ENCODE measurements around the gene NUCB1. TPM values are rescaled to one million over a fixed set of nuclear protein-coding genes. Genes with fewer than 3 reads are reported as not detected.
"Not testable (repeated sequence)": the region's sequence is repeated elsewhere in the genome, so short reads cannot be mapped to it uniquely, and the experiment has no call there.

Gene NUCB1
- total RNA-seq, 1 experiment from 2014 or later = 102 TPM

DNA sequence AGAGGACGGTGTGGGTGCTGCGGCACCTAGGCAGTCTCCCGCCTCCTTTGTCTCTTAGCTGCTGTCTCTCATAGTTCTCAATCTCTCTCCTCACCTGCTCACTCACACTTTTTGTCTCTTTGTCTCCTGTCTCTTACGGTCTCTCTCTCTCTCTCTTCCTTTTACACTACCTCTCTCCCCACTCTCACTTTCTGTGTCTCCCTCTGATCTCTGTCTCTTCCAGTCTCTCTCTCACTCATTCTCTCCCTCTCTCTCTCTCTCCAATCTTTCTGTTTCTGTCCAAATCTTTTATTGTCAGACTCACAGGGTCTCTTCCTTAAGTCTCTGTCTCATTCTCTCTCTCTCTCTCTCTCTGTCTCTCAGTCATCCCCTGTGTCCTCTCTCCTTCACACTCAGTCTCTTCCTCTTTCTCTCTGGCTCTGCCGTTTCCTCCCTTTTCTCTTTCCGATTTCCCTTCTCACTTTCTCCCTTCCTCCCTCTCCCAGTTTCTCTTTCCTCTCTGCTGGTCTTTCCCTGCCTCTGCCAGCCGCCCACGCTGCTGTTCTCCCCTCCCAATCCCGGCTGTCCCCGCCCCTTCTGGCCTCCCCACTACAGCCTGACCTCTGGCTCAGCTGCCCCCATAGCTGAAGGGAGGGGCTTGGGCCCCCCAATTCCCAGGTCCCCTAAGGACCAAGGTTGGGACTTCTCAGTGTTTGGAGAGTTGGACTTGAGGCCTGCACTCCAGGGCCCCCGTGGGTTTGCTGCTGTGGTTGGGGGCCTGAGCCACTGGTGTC lies 31.8 kb upstream of the NUCB1 start, which contains the start of gene PLEKHA4:
Gene PLEKHA4, minus strand, starts transcription at position 504 of the 773 bp plus-strand sequence. CDS start 997 bp downstream, outside the sequence.
- intact Hi-C loops (cut with micrococcal nuclease; ENCODE audit: unreplicated experiment) (no loop called here), in situ Hi-C loops (cut with HindIII; ENCODE audit: low pct_unique_long_range_greater_than_20kb, low sequenced_read_pairs) (no loop called here)
- ChIA-PET CTCF (interaction anchor here (0.7 kb wide), 1 partner anchor 20 kb away, joined by 3 read pairs; no protein-coding TSS in a partner anchor), POLR2A (no interaction called here)
- Histone ChIP-seq H3K36me3 (ENCODE audit: control insufficient read depth, insufficient read depth, low read length) (peaks cover 7% of the 10 kb centered on the region; the same call in 1 of the 2 replicates), H3K27me3 (ENCODE audit: control insufficient read depth, insufficient read depth, low read length) (no peaks in the 10 kb centered on the region), H3K4me1 (ENCODE audit: control insufficient read depth, insufficient read depth, low read length) (peaks cover 12% of the 10 kb centered on the region), H3K4me3 (ENCODE audit: low read depth in 2 of 2, low read length in 2 of 2) (peak within 1 kb of the TSS in 1 of 2 experiments; percentile 9; a peak in 2 of 4 replicates), H3K27ac (ENCODE audit: low read length) (peak within 1 kb of the TSS; percentile 59), H3K9me3 (ENCODE audit: control insufficient read depth, insufficient read depth, low read depth, low read length) (no peaks in the 10 kb centered on the region)
- TSS peak; percentile 97 for BruUV-seq (replicated peaks)
- no peak for DNase-seq (ENCODE audit: low read depth, low spot score)
- TF ChIP-seq TCF7L2 (IDR thresholded peaks at IDR 0.05; ENCODE audit: low read depth, low read length) (no peak), SIN3A (IDR thresholded peaks at IDR 0.05; ENCODE audit: borderline replicate concordance, insufficient read depth, low read depth, low read length) (no peak), POLR2AphosphoS5 (IDR thresholded peaks at IDR 0.05; ENCODE audit: low read depth, low read length) (no peak)
- TF ChIP-seq, protein P1, sequence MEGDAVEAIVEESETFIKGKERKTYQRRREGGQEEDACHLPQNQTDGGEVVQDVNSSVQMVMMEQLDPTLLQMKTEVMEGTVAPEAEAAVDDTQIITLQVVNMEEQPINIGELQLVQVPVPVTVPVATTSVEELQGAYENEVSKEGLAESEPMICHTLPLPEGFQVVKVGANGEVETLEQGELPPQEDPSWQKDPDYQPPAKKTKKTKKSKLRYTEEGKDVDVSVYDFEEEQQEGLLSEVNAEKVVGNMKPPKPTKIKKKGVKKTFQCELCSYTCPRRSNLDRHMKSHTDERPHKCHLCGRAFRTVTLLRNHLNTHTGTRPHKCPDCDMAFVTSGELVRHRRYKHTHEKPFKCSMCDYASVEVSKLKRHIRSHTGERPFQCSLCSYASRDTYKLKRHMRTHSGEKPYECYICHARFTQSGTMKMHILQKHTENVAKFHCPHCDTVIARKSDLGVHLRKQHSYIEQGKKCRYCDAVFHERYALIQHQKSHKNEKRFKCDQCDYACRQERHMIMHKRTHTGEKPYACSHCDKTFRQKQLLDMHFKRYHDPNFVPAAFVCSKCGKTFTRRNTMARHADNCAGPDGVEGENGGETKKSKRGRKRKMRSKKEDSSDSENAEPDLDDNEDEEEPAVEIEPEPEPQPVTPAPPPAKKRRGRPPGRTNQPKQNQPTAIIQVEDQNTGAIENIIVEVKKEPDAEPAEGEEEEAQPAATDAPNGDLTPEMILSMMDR (IDR thresholded peaks at IDR 0.05) = no peak
- TF ChIP-seq, protein P2, sequence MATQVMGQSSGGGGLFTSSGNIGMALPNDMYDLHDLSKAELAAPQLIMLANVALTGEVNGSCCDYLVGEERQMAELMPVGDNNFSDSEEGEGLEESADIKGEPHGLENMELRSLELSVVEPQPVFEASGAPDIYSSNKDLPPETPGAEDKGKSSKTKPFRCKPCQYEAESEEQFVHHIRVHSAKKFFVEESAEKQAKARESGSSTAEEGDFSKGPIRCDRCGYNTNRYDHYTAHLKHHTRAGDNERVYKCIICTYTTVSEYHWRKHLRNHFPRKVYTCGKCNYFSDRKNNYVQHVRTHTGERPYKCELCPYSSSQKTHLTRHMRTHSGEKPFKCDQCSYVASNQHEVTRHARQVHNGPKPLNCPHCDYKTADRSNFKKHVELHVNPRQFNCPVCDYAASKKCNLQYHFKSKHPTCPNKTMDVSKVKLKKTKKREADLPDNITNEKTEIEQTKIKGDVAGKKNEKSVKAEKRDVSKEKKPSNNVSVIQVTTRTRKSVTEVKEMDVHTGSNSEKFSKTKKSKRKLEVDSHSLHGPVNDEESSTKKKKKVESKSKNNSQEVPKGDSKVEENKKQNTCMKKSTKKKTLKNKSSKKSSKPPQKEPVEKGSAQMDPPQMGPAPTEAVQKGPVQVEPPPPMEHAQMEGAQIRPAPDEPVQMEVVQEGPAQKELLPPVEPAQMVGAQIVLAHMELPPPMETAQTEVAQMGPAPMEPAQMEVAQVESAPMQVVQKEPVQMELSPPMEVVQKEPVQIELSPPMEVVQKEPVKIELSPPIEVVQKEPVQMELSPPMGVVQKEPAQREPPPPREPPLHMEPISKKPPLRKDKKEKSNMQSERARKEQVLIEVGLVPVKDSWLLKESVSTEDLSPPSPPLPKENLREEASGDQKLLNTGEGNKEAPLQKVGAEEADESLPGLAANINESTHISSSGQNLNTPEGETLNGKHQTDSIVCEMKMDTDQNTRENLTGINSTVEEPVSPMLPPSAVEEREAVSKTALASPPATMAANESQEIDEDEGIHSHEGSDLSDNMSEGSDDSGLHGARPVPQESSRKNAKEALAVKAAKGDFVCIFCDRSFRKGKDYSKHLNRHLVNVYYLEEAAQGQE (IDR thresholded peaks at IDR 0.05; ENCODE audit: insufficient read depth in 1 of 2, low read depth in 2 of 2, low read length in 1 of 2) = no peak
- no peak for ATAC-seq

DNA sequence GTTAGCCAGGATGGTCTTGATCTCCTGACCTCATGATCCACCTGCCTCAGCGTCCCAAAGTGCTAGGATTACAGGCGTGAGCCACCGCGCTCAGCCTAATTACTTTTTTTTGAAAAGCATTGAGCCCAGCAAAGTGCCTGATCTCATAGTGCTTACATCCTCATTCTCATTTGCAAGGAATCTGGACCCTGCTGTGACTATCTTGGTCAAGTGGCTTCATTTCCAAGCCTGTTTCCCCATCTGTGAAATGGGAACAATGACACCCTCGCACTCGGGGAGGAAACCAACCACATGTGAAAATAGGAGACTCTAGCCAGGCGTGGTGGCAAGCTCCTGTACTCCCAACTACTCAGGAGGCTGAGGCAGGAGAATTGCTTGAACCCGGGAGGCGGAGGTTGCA lies 30.1 kb upstream of the NUCB1 start:
- H3K36me3 ChIP-seq (ENCODE audit: control insufficient read depth, insufficient read depth, low read length) = peaks cover 10% of the 10 kb centered on the region; the same call in 1 of the 2 replicates
- BruUV-seq (replicated peaks) = no TSS peak
- no peak overlapping the region for H3K27ac ChIP-seq (ENCODE audit: low read length)
- no peak overlapping the region for H3K4me3 ChIP-seq (ENCODE audit: low read depth in 2 of 2, low read length in 2 of 2)
- in situ Hi-C loops (cut with HindIII; ENCODE audit: low pct_unique_long_range_greater_than_20kb, low sequenced_read_pairs) = no loop called here
- TF ChIP-seq, protein P1 (IDR thresholded peaks at IDR 0.05) = no peak
- TF ChIP-seq SIN3A (IDR thresholded peaks at IDR 0.05; ENCODE audit: borderline replicate concordance, insufficient read depth, low read depth, low read length) (no peak), TCF7L2 (IDR thresholded peaks at IDR 0.05; ENCODE audit: low read depth, low read length) (no peak), POLR2AphosphoS5 (IDR thresholded peaks at IDR 0.05; ENCODE audit: low read depth, low read length) (no peak)
- TF ChIP-seq, protein P2 (IDR thresholded peaks at IDR 0.05; ENCODE audit: insufficient read depth in 1 of 2, low read depth in 2 of 2, low read length in 1 of 2) = no peak
- intact Hi-C loops (cut with micrococcal nuclease; ENCODE audit: unreplicated experiment) = no loop called here
- DNase-seq (ENCODE audit: low read depth, low spot score) = no peak
- H3K4me1 ChIP-seq (ENCODE audit: control insufficient read depth, insufficient read depth, low read length) = peaks cover 12% of the 10 kb centered on the region
- ChIA-PET POLR2A (no interaction called here), CTCF (no interaction called here)
- no peaks in the 10 kb centered on the region for H3K9me3 ChIP-seq (ENCODE audit: control insufficient read depth, insufficient read depth, low read depth, low read length)
- no peak for ATAC-seq
- H3K27me3 ChIP-seq (ENCODE audit: control insufficient read depth, insufficient read depth, low read length) = no peaks in the 10 kb centered on the region

DNA sequence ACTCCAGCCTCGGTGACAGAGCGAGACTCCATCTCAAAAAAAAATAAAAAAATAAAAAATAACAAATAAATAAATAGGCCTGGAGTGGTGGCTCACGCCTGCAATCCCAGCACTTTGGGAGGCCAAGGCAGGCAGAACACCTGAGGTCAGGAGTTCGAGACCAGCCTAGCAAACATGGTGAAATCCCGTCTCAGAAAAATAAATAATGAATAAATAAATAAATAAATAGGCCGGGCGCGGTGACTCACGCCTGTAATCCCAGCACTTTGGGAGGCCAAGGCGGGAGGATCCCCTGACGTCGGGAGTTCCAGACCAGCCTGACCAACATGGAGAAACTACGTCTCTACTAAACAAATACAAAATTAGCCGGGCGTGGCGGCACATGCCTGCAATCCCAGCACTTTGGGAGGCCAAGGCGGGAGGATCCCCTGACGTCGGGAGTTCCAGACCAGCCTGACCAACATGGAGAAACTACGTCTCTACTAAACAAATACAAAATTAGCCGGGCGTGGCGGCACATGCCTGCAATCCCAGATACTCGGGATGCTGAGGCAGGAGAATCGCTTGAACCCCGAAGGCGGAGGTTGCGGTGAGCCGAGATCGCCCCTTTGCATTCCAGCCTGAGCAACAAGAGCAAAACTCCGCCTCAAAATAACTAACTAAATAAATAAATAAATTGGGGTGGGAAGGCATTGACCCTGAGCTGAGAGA lies 28.5 kb upstream of the NUCB1 start:
- DNase-seq (ENCODE audit: low read depth, low spot score); H3K9me3 ChIP-seq (ENCODE audit: control insufficient read depth, insufficient read depth, low read depth, low read length); in situ Hi-C loops (cut with HindIII; ENCODE audit: low pct_unique_long_range_greater_than_20kb, low sequenced_read_pairs); ATAC-seq; CTCF ChIA-PET; BruUV-seq (replicated peaks); H3K27me3 ChIP-seq (ENCODE audit: control insufficient read depth, insufficient read depth, low read length); intact Hi-C loops (cut with micrococcal nuclease; ENCODE audit: unreplicated experiment): not testable (repeated sequence)
- POLR2A ChIA-PET = interaction anchor here (0.6 kb wide), 2 partner anchors 31 to 32 kb away, joined by 3 to 8 read pairs; no protein-coding TSS in a partner anchor
- H3K27ac ChIP-seq (ENCODE audit: low read length) = peak overlapping the region; percentile 65; the same call in 1 of the 2 replicates
- H3K4me1 ChIP-seq (ENCODE audit: control insufficient read depth, insufficient read depth, low read length) = peaks cover 16% of the 10 kb centered on the region
- peak overlapping the region; percentile 45 to 99 for H3K4me3 ChIP-seq (ENCODE audit: low read depth in 2 of 2, low read length in 2 of 2)
- peaks cover 10% of the 10 kb centered on the region; the same call in 1 of the 2 replicates for H3K36me3 ChIP-seq (ENCODE audit: control insufficient read depth, insufficient read depth, low read length)

Measured in Panc1 (cell line).